PC-3 (cell line): ENCODE results near the gene KLK14.

Experiments
- CTCF ChIP-seq: fragments of 300-600 bp; sonication (generic); conservative IDR thresholded peaks from 2 replicates; pipeline ENCODE4 v1.5.1; 2017; ENCODE audit warnings: antibody characterized with exemption, low read depth, mild to moderate bottlenecking, low read length
- EZH2 ChIP-seq: fragments of 300-600 bp; sonication (generic); IDR thresholded peaks from one replicate; pipeline ENCODE4 v1.6.1; 2017; ENCODE audit warnings: antibody characterized with exemption, mild to moderate bottlenecking, low read length; ENCODE audit not compliant: unreplicated experiment

- TF ChIP-seq CTCF = no peak
- TF ChIP-seq EZH2 = no peak
Observed at GRCh38 chr19:51060973-51061372, 21.7 kb downstream of the KLK14 start.
